ENCODE data around the gene GNG7.

- TF ChIP-seq, protein P1, sequence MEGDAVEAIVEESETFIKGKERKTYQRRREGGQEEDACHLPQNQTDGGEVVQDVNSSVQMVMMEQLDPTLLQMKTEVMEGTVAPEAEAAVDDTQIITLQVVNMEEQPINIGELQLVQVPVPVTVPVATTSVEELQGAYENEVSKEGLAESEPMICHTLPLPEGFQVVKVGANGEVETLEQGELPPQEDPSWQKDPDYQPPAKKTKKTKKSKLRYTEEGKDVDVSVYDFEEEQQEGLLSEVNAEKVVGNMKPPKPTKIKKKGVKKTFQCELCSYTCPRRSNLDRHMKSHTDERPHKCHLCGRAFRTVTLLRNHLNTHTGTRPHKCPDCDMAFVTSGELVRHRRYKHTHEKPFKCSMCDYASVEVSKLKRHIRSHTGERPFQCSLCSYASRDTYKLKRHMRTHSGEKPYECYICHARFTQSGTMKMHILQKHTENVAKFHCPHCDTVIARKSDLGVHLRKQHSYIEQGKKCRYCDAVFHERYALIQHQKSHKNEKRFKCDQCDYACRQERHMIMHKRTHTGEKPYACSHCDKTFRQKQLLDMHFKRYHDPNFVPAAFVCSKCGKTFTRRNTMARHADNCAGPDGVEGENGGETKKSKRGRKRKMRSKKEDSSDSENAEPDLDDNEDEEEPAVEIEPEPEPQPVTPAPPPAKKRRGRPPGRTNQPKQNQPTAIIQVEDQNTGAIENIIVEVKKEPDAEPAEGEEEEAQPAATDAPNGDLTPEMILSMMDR (IDR thresholded peaks at IDR 0.05), result no peak
- TF ChIP-seq POLR2A (IDR thresholded peaks at IDR 0.05), result no peak
Measured at GRCh38 chr19:2629491-2630351, 72.8 kb downstream of the GNG7 start.
